PC-3 (cell line): ENCODE data around the gene ATP10A. TPM values are rescaled to one million over a fixed set of nuclear protein-coding genes. Genes with fewer than 3 reads are reported as not detected.
"Not testable (repeated sequence)": the region's sequence is repeated elsewhere in the genome, so short reads cannot be mapped to it uniquely, and the experiment has no call there.

Experiments used
- ATAC-seq: fragments of 200-7000 bp; cut with Tn5 transposase; 2 replicates; pipeline ENCODE4 v1.9.1; 2020; ENCODE audit warnings: mild to moderate bottlenecking, moderate library complexity
- BruUV-seq: library from RNA; stranded (reverse); fragments of 400-500 nt; replicated peaks from 2 replicates; lab custom pipeline; 2021; lab: Mats Ljungman, UMichigan
- CTCF ChIA-PET: fragments of 300-600 bp; sonication (Branson Sonifier 250); formaldehyde crosslinking; loops from one replicate; lab custom pipeline; 2022; ENCODE audit warnings: antibody characterized with exemption; lab: Charles Lee
- POLR2A ChIA-PET: fragments of 300-600 bp; sonication (Branson Sonifier 250); formaldehyde crosslinking; loops from one replicate; lab custom pipeline; 2022; ENCODE audit warnings: antibody characterized with exemption; ENCODE audit not compliant: unreplicated experiment; lab: Charles Lee
- DNase-seq: peaks from one replicate; pipeline ENCODE4 v3.0.0-alpha.2; 2015
- H2AFZ ChIP-seq: fragments of 300-600 bp; sonication (generic); 2 replicates; pipeline ENCODE4 v1.6.0; 2016; ENCODE audit warnings: antibody characterized with exemption, low read length
- H3F3A ChIP-seq: fragments of 300-600 bp; sonication (generic); one replicate; pipeline ENCODE4 v1.6.0; 2017; ENCODE audit warnings: antibody characterized with exemption, low read length, control low read depth, mild to moderate bottlenecking; ENCODE audit not compliant: unreplicated experiment
- H3K27ac ChIP-seq: fragments of 300-600 bp; sonication (generic); 2 replicates; pipeline ENCODE4 v1.5.1; 2016; ENCODE audit warnings: mild to moderate bottlenecking, low read length
- H3K27me3 ChIP-seq: fragments of 300-600 bp; sonication (generic); 2 replicates; pipeline ENCODE4 v1.6.1; 2016; ENCODE audit warnings: low read length, mixed read lengths
- H3K36me3 ChIP-seq: fragments of 300-600 bp; sonication (generic); 2 replicates; pipeline ENCODE4 v1.6.1; 2016; ENCODE audit warnings: low read depth, mixed run types, low read length, mixed read lengths
- H3K4me1 ChIP-seq: fragments of 300-600 bp; sonication (generic); 2 replicates; pipeline ENCODE4 v1.5.1; 2016; ENCODE audit warnings: low read length; ENCODE audit not compliant: insufficient read depth
- H3K4me2 ChIP-seq: fragments of 300-600 bp; sonication (generic); 2 replicates; pipeline ENCODE4 v1.6.0; 2016; ENCODE audit warnings: low read length
- H3K4me3 ChIP-seq: fragments of 300-600 bp; sonication (generic); 2 replicates; pipeline ENCODE4 v1.5.1; 2016; ENCODE audit warnings: mild to moderate bottlenecking, low read length, mixed read lengths
- H3K79me2 ChIP-seq: fragments of 300-600 bp; sonication (generic); 2 replicates; pipeline ENCODE4 v1.6.1; 2017; ENCODE audit warnings: low read length, mixed read lengths
- H3K9ac ChIP-seq: fragments of 300-600 bp; sonication (generic); 2 replicates; pipeline ENCODE4 v1.6.0; 2016; ENCODE audit warnings: mild to moderate bottlenecking, low read length
- H3K9me2 ChIP-seq: fragments of 300-600 bp; sonication (generic); replicated peaks from 2 replicates; pipeline ENCODE4 v1.6.1; 2016; ENCODE audit warnings: mixed run types, low read length, mixed read lengths
- H3K9me3 ChIP-seq: fragments of 300-600 bp; sonication (generic); 2 replicates; pipeline ENCODE4 v1.6.1; 2016; ENCODE audit warnings: low read length, mixed read lengths
- H4K20me1 ChIP-seq: fragments of 300-600 bp; sonication (generic); 2 replicates; pipeline ENCODE4 v1.6.1; 2016; ENCODE audit warnings: low read length, mixed read lengths
- EZH2 ChIP-seq: fragments of 300-600 bp; sonication (generic); IDR thresholded peaks from one replicate; pipeline ENCODE4 v1.6.1; 2017; ENCODE audit warnings: antibody characterized with exemption, mild to moderate bottlenecking, low read length; ENCODE audit not compliant: unreplicated experiment
- EZH2phosphoT487 ChIP-seq: fragments of 300-600 bp; sonication (generic); IDR thresholded peaks from 2 replicates; pipeline ENCODE4 v1.6.1; 2018; ENCODE audit warnings: mild to moderate bottlenecking, antibody characterized with exemption, low read length, borderline replicate concordance
- intact Hi-C: fragments of 100-400 bp; cut with micrococcal nuclease; formaldehyde crosslinking; loops from 2 replicates; pipeline ENCODE4 v1.9.0; 2023
- total RNA-seq: library from RNA; depleted of rRNA; stranded (reverse); fragments of >200 nt; gene quantifications from 2 replicates; pipeline ENCODE4 v1.2.3, GENCODE V29; 2014
- TF ChIP-seq, protein P1 (sequence below): fragments of 300-600 bp; sonication (generic); conservative IDR thresholded peaks from 2 replicates; pipeline ENCODE4 v1.5.1; 2017; ENCODE audit warnings: antibody characterized with exemption, low read depth, mild to moderate bottlenecking, low read length

Gene ATP10A
- total RNA-seq, 1 experiment from 2014 or later: 2.6 TPM

DNA sequence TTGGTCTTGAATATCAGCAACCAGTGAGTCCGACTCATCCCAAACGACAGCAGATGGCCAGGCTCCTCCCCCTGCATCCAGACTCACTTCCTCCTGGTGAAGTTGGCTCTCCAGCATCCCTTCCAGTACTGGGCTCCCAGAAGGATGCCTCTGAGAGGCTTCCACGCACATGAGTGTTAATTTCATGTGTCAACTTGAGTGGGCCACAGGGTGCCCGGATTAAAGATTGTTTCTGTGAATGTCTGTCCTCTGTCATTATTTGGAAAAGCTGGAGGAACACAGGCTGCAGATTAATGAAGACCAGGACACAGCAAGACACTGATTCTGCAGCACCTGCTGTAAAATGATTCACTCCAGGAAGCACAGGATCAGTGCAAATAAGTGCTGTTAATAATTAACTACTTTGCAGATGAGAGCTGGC lies 99.8 kb downstream of the ATP10A start:
- H3K9me3 ChIP-seq: no peaks in the 10 kb centered on the region
- H3K79me2 ChIP-seq: no peaks in the 10 kb centered on the region
- DNase-seq: no peak
- H3K27ac ChIP-seq: no peak overlapping the region
- no peak overlapping the region for H2AFZ ChIP-seq
- H3K4me1 ChIP-seq: no peaks in the 10 kb centered on the region
- no peaks in the 10 kb centered on the region for H3F3A ChIP-seq
- H3K27me3 ChIP-seq: no peaks in the 10 kb centered on the region
- CTCF ChIA-PET: no interaction called here
- H3K4me2 ChIP-seq: no peak overlapping the region
- H3K9ac ChIP-seq: no peak overlapping the region
- H4K20me1 ChIP-seq: no peaks in the 10 kb centered on the region
- no TSS peak for BruUV-seq
- intact Hi-C loops: no loop called here
- TF ChIP-seq EZH2phosphoT487 (no peak), EZH2 (no peak)
- TF ChIP-seq, protein P1, sequence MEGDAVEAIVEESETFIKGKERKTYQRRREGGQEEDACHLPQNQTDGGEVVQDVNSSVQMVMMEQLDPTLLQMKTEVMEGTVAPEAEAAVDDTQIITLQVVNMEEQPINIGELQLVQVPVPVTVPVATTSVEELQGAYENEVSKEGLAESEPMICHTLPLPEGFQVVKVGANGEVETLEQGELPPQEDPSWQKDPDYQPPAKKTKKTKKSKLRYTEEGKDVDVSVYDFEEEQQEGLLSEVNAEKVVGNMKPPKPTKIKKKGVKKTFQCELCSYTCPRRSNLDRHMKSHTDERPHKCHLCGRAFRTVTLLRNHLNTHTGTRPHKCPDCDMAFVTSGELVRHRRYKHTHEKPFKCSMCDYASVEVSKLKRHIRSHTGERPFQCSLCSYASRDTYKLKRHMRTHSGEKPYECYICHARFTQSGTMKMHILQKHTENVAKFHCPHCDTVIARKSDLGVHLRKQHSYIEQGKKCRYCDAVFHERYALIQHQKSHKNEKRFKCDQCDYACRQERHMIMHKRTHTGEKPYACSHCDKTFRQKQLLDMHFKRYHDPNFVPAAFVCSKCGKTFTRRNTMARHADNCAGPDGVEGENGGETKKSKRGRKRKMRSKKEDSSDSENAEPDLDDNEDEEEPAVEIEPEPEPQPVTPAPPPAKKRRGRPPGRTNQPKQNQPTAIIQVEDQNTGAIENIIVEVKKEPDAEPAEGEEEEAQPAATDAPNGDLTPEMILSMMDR: no peak
- H3K4me3 ChIP-seq: no peak overlapping the region
- no peaks in the 10 kb centered on the region for H3K36me3 ChIP-seq
- ATAC-seq: peak; percentile 43; the same call in 1 of the 2 replicates
- POLR2A ChIA-PET: no interaction called here
- no peaks in the 10 kb centered on the region for H3K9me2 ChIP-seq

DNA sequence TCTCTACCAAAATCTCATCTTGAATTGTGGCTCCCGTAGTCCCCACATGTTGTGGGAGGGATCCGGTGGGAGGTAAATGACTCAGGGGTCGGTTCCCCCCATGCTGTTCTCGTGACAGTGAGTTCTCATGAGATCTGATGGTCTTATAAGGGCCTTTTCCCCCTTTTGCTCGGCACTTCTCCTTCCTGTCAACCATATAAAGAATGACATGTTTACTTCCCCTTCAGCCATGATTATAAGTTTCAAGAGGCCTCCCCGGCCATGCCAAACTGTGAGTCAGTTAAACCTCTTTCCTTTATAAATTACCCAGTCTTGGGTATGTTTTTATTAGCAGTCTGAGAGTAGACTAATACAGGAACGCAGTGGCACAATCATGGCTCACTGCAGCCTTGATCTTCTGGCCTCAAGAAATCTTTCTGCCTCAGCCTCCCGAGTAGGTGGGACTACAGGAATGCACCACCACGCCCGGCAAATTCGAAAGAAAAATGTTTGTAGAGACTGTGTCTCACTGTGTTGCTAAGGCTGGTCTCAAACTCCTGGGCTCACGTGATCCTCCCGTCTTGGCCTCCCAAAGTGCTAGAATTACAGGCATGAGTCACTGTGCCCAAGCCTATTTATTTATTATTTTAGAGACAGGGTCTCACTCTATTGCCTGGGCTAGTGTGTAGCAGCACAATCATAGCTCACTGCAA lies 101.0 kb downstream of the ATP10A start:
- no peak overlapping the region for H3K4me3 ChIP-seq
- H3F3A ChIP-seq: no peaks in the 10 kb centered on the region
- H3K27ac ChIP-seq: no peak overlapping the region
- no peaks in the 10 kb centered on the region for H3K27me3 ChIP-seq
- no TSS peak for BruUV-seq
- no peaks in the 10 kb centered on the region for H3K9me3 ChIP-seq
- H3K4me1 ChIP-seq: no peaks in the 10 kb centered on the region
- no peak overlapping the region for H3K4me2 ChIP-seq
- POLR2A ChIA-PET: no interaction called here
- no peaks in the 10 kb centered on the region for H3K36me3 ChIP-seq
- H3K79me2 ChIP-seq: no peaks in the 10 kb centered on the region
- TF ChIP-seq EZH2: no peak
- TF ChIP-seq EZH2phosphoT487: no peak
- TF ChIP-seq, protein P1: no peak
- DNase-seq: no peak
- no peak overlapping the region for H3K9ac ChIP-seq
- no peak overlapping the region for H2AFZ ChIP-seq
- no peaks in the 10 kb centered on the region for H3K9me2 ChIP-seq
- no peak for ATAC-seq
- H4K20me1 ChIP-seq: no peaks in the 10 kb centered on the region
- intact Hi-C loops: no loop called here
- CTCF ChIA-PET: interaction anchor here (0.6 kb wide), 1 partner anchor 172 kb away, joined by 3 read pairs; no protein-coding TSS in a partner anchor

DNA sequence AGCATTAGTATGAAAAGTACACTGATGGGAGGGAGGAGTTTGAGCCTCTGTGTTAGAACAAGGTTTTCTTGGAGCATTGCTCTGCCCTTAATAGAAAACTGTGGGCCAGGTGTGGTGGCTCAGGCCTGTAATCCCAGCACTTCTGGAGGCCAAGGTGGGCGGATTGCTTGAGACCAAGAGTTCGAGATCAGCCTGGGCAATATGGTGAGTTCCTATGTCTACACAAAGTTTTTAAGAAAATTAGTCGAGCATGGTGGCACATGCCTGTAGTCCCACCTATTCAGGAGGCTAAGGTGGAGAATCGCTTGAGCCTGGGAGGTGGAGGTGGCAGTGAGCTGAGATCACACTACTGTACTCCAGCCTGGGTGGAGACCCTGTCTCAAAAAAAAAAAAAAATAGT lies 103.7 kb downstream of the ATP10A start:
- DNase-seq: no peak
- Histone ChIP-seq H3K9me3 (0 out of 2 replicates have a peak, but pooled peaks cover 3% of the 10 kb centered on the region), H3F3A (no peaks in the 10 kb centered on the region), H3K79me2 (no peaks in the 10 kb centered on the region), H2AFZ (no peak overlapping the region), H4K20me1 (no peaks in the 10 kb centered on the region), H3K4me2 (no peak overlapping the region), H3K9ac (no peak overlapping the region), H3K9me2 (no peaks in the 10 kb centered on the region), H3K27me3 (no peaks in the 10 kb centered on the region), H3K27ac (no peak overlapping the region), H3K36me3 (no peaks in the 10 kb centered on the region), H3K4me3 (no peak overlapping the region), H3K4me1 (no peaks in the 10 kb centered on the region)
- BruUV-seq: no TSS peak
- intact Hi-C loops: no loop called here
- POLR2A ChIA-PET: no interaction called here
- no peak for ATAC-seq
- CTCF ChIA-PET: no interaction called here
- TF ChIP-seq EZH2: no peak
- TF ChIP-seq, protein P1: no peak

GRCh38 chr15:25758612-25759011 lies 104.5 kb downstream of the ATP10A start:
- intact Hi-C loops, H3K27me3 ChIP-seq, BruUV-seq, H3K9me3 ChIP-seq, H3K4me2 ChIP-seq, H3K9ac ChIP-seq, DNase-seq, H3K27ac ChIP-seq, CTCF ChIA-PET, H3K79me2 ChIP-seq, H3K4me3 ChIP-seq, ATAC-seq, H4K20me1 ChIP-seq, H3K36me3 ChIP-seq, POLR2A ChIA-PET, H2AFZ ChIP-seq, H3F3A ChIP-seq, H3K9me2 ChIP-seq, H3K4me1 ChIP-seq: not testable (repeated sequence)
